Endothelial cell (in vitro differentiated cells): Measurements from ENCODE around the gene VRK2. TPM values are rescaled to one million over a fixed set of nuclear protein-coding genes. Genes with fewer than 3 reads are reported as not detected.

Source experiments
- DNase-seq: peaks from one replicate; pipeline ENCODE4 v3.0.0; 2021; ENCODE audit warnings: low spot score
- H3K27ac Mint-ChIP-seq: one replicate; pipeline ENCODE4 v1.8.0; 2021; ENCODE audit warnings: mixed read lengths, inconsistent platforms; ENCODE audit not compliant: unreplicated experiment
- H3K27me3 Mint-ChIP-seq: one replicate; pipeline ENCODE4 v1.8.0; 2021; ENCODE audit warnings: mild to moderate bottlenecking, moderate library complexity, mixed read lengths, inconsistent platforms; ENCODE audit not compliant: unreplicated experiment
- H3K36me3 Mint-ChIP-seq: one replicate; pipeline ENCODE4 v1.8.0; 2021; ENCODE audit warnings: mild to moderate bottlenecking, low read depth, mixed read lengths, inconsistent platforms; ENCODE audit not compliant: unreplicated experiment
- H3K4me1 Mint-ChIP-seq: one replicate; pipeline ENCODE4 v1.8.0; 2021; ENCODE audit warnings: mild to moderate bottlenecking, mixed read lengths, inconsistent platforms; ENCODE audit not compliant: unreplicated experiment
- H3K4me3 Mint-ChIP-seq: one replicate; pipeline ENCODE4 v1.8.0; 2021; ENCODE audit warnings: mild to moderate bottlenecking, mixed read lengths, inconsistent platforms; ENCODE audit not compliant: unreplicated experiment
- H3K9me3 Mint-ChIP-seq: one replicate; pipeline ENCODE4 v1.8.0; 2021; ENCODE audit warnings: mixed read lengths, inconsistent platforms; ENCODE audit not compliant: unreplicated experiment
- total RNA-seq: library from RNA; stranded (reverse); fragmentation: NEBNext Ultra II Directional; extraction: Animal tissue kit (Norgen Biotek cat#: 25700); gene quantifications from one replicate; pipeline ENCODE4 v1.2.1, GENCODE V29; 2021; ENCODE audit not compliant: unreplicated experiment
- TF ChIP-seq, protein P1 (sequence below): fragments of 200-600 bp; sonication (generic); IDR thresholded peaks from one replicate; pipeline ENCODE4 v1.5.0; 2021; ENCODE audit warnings: antibody characterized with exemption; ENCODE audit not compliant: unreplicated experiment

The VRK2 gene
- total RNA-seq, 1 donor from 2014 or later, result 18.3 TPM

DNA sequence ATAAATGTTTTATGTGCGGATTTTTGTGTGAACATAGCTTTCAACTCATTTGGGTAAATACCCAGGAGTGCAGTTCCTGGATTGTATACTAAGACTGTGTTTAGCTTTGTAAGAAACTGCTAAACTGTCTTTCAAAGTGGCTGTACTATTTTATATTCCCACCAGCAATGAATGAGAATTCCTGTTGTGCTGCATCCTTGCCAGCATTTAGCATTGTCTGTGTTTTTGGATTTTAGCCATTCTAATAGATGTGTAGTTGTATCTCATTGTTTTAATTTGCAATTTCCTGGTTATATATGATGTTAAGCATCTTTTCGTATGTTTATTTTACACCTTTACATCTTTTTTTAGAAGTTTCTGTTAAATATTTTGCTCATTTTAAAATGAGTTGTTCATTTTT, 24.2 kb downstream of the VRK2 start:
- H3K4me1 Mint-ChIP-seq, result peaks cover 5% of the 10 kb centered on the region
- no peak for DNase-seq
- H3K27ac Mint-ChIP-seq, result no peak overlapping the region
- H3K4me3 Mint-ChIP-seq, result no peak overlapping the region
- H3K36me3 Mint-ChIP-seq, result no peaks in the 10 kb centered on the region
- H3K27me3 Mint-ChIP-seq, result no peaks in the 10 kb centered on the region
- H3K9me3 Mint-ChIP-seq, result no peaks in the 10 kb centered on the region
- TF ChIP-seq, protein P1, sequence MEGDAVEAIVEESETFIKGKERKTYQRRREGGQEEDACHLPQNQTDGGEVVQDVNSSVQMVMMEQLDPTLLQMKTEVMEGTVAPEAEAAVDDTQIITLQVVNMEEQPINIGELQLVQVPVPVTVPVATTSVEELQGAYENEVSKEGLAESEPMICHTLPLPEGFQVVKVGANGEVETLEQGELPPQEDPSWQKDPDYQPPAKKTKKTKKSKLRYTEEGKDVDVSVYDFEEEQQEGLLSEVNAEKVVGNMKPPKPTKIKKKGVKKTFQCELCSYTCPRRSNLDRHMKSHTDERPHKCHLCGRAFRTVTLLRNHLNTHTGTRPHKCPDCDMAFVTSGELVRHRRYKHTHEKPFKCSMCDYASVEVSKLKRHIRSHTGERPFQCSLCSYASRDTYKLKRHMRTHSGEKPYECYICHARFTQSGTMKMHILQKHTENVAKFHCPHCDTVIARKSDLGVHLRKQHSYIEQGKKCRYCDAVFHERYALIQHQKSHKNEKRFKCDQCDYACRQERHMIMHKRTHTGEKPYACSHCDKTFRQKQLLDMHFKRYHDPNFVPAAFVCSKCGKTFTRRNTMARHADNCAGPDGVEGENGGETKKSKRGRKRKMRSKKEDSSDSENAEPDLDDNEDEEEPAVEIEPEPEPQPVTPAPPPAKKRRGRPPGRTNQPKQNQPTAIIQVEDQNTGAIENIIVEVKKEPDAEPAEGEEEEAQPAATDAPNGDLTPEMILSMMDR, result no peak

DNA sequence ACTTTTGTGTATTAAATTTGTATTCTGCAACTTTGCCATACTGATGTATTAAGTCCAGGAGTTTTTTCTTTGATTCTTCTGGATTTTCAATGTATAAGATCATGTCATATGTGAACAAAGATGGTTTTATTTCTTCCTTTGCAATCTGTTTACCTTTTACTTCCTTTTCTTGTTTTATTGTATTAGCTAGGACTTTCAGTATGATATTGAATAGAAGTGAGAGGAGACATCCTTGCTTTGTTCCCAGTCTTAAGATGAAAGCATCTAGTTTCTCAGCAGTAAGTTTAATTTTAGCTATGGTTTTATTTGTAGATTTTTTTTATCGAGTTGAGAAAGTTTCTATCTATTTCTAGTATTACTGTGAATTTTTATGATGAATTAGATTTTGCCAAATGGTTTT, 25.5 kb downstream of the VRK2 start:
- Mint-ChIP-seq H3K27me3 (no peaks in the 10 kb centered on the region), H3K36me3 (no peaks in the 10 kb centered on the region), H3K4me1 (peaks cover 5% of the 10 kb centered on the region), H3K27ac (no peak overlapping the region), H3K4me3 (no peak overlapping the region), H3K9me3 (no peaks in the 10 kb centered on the region)
- DNase-seq, result no peak
- TF ChIP-seq, protein P1, result no peak

DNA sequence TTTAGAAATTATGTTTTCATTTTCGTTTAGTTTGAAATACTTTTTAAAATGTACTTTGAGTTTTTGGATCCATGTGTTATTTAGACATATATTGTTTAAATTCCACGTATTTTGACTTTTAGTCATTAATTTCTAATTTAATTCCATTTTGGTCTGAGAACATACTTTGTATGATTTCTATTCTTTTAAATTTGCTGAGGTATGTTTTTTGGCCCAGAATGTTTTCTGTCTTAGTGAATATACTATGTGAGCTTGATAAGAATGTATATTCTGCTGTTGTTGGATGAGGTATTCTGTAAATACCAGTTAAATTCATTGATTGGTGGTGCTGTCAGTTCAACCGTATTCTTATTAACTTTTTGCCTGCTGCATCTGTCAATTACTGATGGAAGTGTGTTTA, 26.4 kb downstream of the VRK2 start:
- peaks cover 5% of the 10 kb centered on the region for H3K4me1 Mint-ChIP-seq
- H3K27ac Mint-ChIP-seq, result no peak overlapping the region
- H3K9me3 Mint-ChIP-seq, result no peaks in the 10 kb centered on the region
- TF ChIP-seq, protein P1, result no peak
- no peak for DNase-seq
- H3K27me3 Mint-ChIP-seq, result no peaks in the 10 kb centered on the region
- H3K4me3 Mint-ChIP-seq, result no peak overlapping the region
- H3K36me3 Mint-ChIP-seq, result no peaks in the 10 kb centered on the region

DNA sequence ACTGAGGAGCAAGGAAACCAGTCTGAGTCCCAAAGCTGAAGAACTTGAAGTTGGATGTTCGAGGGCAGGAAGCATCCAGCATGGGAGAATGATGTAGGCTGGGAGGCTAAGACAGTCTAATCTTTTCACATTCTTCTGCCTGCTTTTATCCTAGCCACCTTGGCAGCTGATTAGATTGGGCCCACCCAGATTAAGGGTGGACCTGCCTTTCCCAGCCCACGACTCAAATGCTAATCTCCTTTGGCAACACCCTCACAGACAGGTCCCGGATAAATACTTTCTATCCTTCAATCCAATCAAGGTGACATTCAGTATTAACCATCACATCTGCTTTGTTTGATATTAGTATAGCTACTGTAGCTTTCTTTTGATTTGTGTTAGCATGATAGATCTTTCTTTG, 27.1 kb downstream of the VRK2 start:
- no peak overlapping the region for H3K4me3 Mint-ChIP-seq
- no peaks in the 10 kb centered on the region for H3K9me3 Mint-ChIP-seq
- H3K27ac Mint-ChIP-seq, result no peak overlapping the region
- H3K4me1 Mint-ChIP-seq, result peaks cover 5% of the 10 kb centered on the region
- TF ChIP-seq, protein P1, result no peak
- no peak for DNase-seq
- no peaks in the 10 kb centered on the region for H3K36me3 Mint-ChIP-seq
- H3K27me3 Mint-ChIP-seq, result no peaks in the 10 kb centered on the region

DNA sequence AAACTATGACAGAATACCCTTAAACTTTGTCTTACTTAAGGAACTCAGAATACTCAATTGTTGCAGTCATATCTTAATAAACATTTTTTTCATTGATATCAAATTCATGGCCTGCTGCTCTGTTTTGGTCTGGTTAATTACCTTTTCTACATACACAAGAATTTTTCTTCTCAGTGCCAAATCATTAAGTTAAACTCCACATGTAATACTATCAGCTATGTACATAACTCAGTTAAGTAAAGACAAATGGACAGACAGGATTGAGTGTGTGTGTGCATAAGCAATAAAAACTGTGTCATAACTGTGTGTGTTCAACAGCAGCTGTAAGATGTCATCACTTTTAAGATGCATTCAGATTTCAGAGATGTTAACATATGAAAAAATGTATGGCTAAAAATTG, 34.4 kb downstream of the VRK2 start:
- no peaks in the 10 kb centered on the region for H3K36me3 Mint-ChIP-seq
- H3K4me1 Mint-ChIP-seq, result no peaks in the 10 kb centered on the region
- H3K27ac Mint-ChIP-seq, result no peak overlapping the region
- peaks cover 2% of the 10 kb centered on the region for H3K27me3 Mint-ChIP-seq
- TF ChIP-seq, protein P1, result no peak
- H3K4me3 Mint-ChIP-seq, result no peak overlapping the region
- H3K9me3 Mint-ChIP-seq, result no peaks in the 10 kb centered on the region
- no peak for DNase-seq
